ENCODE data around the gene CYP2C19. TPM values are rescaled to one million over a fixed set of nuclear protein-coding genes. Genes with fewer than 3 reads are reported as not detected.

The CYP2C19 gene
- total and polyA plus RNA-seq, 2 donors, result 0.02 TPM; not detected in 1

DNA sequence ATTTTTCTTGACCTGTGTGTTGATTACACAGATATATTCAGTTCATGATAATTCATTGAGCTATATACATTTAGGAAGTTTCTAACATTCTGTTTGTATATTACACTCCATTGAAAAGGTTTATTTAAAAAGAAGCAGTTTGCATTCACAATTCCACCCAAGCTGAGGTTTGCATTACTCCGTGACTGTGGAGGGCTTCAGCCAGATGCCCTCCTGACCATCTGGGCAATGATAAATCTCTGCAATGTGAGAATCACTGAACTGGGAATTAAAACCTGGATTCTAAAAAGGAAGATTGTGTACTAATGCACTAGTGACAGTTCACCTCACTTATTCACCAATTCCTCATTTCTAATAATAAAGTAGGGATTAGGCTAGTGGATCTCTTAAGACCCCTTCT is 139.6 kb downstream of the CYP2C19 start:
- Histone ChIP-seq H3K36me3 (ENCODE audit: control insufficient read depth in 2 of 2, insufficient read depth in 2 of 2, low read length in 1 of 2) (no peaks in the 10 kb centered on the region), H3K4me3 (ENCODE audit: low read length in 2 of 2) (no peak overlapping the region), H3K9me3 (ENCODE audit: control insufficient read depth in 2 of 2, insufficient read depth in 1 of 2, low read length in 1 of 2) (no peaks in the 10 kb centered on the region), H3K27ac (ENCODE audit: low read depth in 1 of 2, low read length in 1 of 2) (no peak overlapping the region), H3K27me3 (ENCODE audit: control insufficient read depth in 2 of 2, insufficient read depth in 1 of 2, low read length in 1 of 2) (no peaks in the 10 kb centered on the region), H3K4me1 (ENCODE audit: control insufficient read depth in 2 of 2, insufficient read depth in 2 of 2, low read length in 2 of 2) (no peaks in the 10 kb centered on the region)
- 92% methylated on average over 1 of the region's 1 CpG for WGBS
- DNase-seq (ENCODE audit: low read depth in 6 of 9, low spot score in 9 of 9), result no peak

DNA sequence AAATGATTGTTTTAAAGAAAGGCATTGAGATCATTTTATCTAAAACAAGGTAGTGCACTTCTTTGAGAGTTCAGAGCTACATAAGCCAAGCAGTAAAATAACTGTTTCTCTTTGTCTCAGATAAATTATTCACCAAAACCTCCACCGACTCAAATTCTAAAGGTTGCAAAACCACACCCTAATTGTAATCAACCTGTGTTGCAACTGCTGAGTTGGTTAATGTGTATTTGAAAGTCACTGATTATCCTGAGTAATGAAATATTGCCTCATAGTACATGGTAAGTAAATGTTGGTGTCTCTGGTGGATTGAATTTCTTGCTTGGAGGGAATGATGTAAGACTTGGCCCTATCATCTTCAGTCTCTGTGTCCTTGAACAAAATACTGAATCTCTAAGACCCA is 140.1 kb downstream of the CYP2C19 start:
- 0% methylated on average over 1 of the region's 1 CpG for WGBS
- H3K36me3 ChIP-seq (ENCODE audit: control insufficient read depth in 2 of 2, insufficient read depth in 2 of 2, low read length in 1 of 2), result no peaks in the 10 kb centered on the region
- H3K27ac ChIP-seq (ENCODE audit: low read depth in 1 of 2, low read length in 1 of 2), result no peak overlapping the region
- H3K4me1 ChIP-seq (ENCODE audit: control insufficient read depth in 2 of 2, insufficient read depth in 2 of 2, low read length in 2 of 2), result no peaks in the 10 kb centered on the region
- no peaks in the 10 kb centered on the region for H3K27me3 ChIP-seq (ENCODE audit: control insufficient read depth in 2 of 2, insufficient read depth in 1 of 2, low read length in 1 of 2)
- H3K9me3 ChIP-seq (ENCODE audit: control insufficient read depth in 2 of 2, insufficient read depth in 1 of 2, low read length in 1 of 2), result no peaks in the 10 kb centered on the region
- no peak overlapping the region for H3K4me3 ChIP-seq (ENCODE audit: low read length in 2 of 2)
- no peak for DNase-seq (ENCODE audit: low read depth in 6 of 9, low spot score in 9 of 9)

Other genes with a start within 250 kb of the CYP2C19 start
- 46.0 TPM for gene HELLS, start 216.9 kb upstream of the CYP2C19 start, total RNA-seq
- gene HELLS, start 216.9 kb upstream of the CYP2C19 start, polyA plus RNA-seq, result 8.5 TPM
- 0.14 TPM for gene CYP2C18, start 79.0 kb upstream of the CYP2C19 start, total RNA-seq
- gene CYP2C18, start 79.0 kb upstream of the CYP2C19 start, polyA plus RNA-seq, result 0.68 TPM
- gene CYP2C9, start 176.0 kb downstream of the CYP2C19 start, total RNA-seq, result 0.05 TPM
- gene CYP2C9, start 176.0 kb downstream of the CYP2C19 start, polyA plus RNA-seq, result 0.55 TPM

All from thymus (tissue), 11 donors.